Midbrain (tissue), 1 donor: Measurements from ENCODE around the gene RGS2.

Experiments
- DNase-seq: peaks from one replicate; lab custom pipeline; 2025; lab: John Stamatoyannopoulos, UW

The RGS2 gene

GRCh38 chr1:192808518-192809306 lies at the start of gene RGS2:
TSS of gene RGS2 (plus strand) at chr1:192809039. CDS start at chr1:192809072, 33 bp downstream.
- peak; percentile 99 for DNase-seq

GRCh38 chr1:192759104-192759503 lies 49.7 kb upstream of the RGS2 start:
- DNase-seq = no peak

- no peak for DNase-seq
These were observed 46.6 kb upstream of the RGS2 start for GRCh38 chr1:192762265-192762664.

- no peak for DNase-seq
These were observed 45.6 kb upstream of the RGS2 start for GRCh38 chr1:192763243-192763642.

- no peak for DNase-seq
These were observed 45.1 kb upstream of the RGS2 start for GRCh38 chr1:192763756-192764155.

- no peak for DNase-seq
These were observed 44.2 kb upstream of the RGS2 start for GRCh38 chr1:192764675-192765074.

GRCh38 chr1:192766009-192766625 lies 42.7 kb upstream of the RGS2 start:
- no peak for DNase-seq

GRCh38 chr1:192766876-192767275 lies 42.0 kb upstream of the RGS2 start:
- no peak for DNase-seq

- no peak for DNase-seq
These were observed 41.0 kb upstream of the RGS2 start for GRCh38 chr1:192767798-192768197.

GRCh38 chr1:192768463-192768862 lies 40.4 kb upstream of the RGS2 start:
- DNase-seq = no peak

GRCh38 chr1:192771341-192771740 lies 37.5 kb upstream of the RGS2 start:
- no peak for DNase-seq

GRCh38 chr1:192775631-192776030 lies 33.2 kb upstream of the RGS2 start:
- DNase-seq = no peak

GRCh38 chr1:192776206-192776605 lies 32.6 kb upstream of the RGS2 start:
- DNase-seq = no peak

GRCh38 chr1:192776998-192777397 lies 31.8 kb upstream of the RGS2 start:
- DNase-seq = no peak

- no peak for DNase-seq
These were observed 25.0 kb upstream of the RGS2 start for GRCh38 chr1:192783791-192784190.

- no peak for DNase-seq
These were observed 24.4 kb upstream of the RGS2 start for GRCh38 chr1:192784397-192784796.

- DNase-seq = no peak
These were observed 22.3 kb upstream of the RGS2 start for GRCh38 chr1:192786576-192786975.

GRCh38 chr1:192787914-192788585 lies 20.8 kb upstream of the RGS2 start:
- DNase-seq = peak; percentile 24

GRCh38 chr1:192789871-192790270 lies 19.0 kb upstream of the RGS2 start:
- DNase-seq = no peak

- DNase-seq = no peak
These were observed 16.2 kb upstream of the RGS2 start for GRCh38 chr1:192792628-192793027.

GRCh38 chr1:192793983-192794767 lies 14.7 kb upstream of the RGS2 start:
- no peak for DNase-seq

GRCh38 chr1:192794768-192795035 lies 14.1 kb upstream of the RGS2 start:
- no peak for DNase-seq
